Neural cell (in vitro differentiated cells): Measurements from ENCODE around the gene NAAA. TPM values are rescaled to one million over a fixed set of nuclear protein-coding genes. Genes with fewer than 3 reads are reported as not detected.

Experiments used
- H2AFZ ChIP-seq: fragments of 200-600, 300-800 bp; sonication (generic), shearing (Covaris generic); 2 replicates; pipeline ENCODE4 v1.6.0; 2014; ENCODE audit warnings: low read depth, mild to moderate bottlenecking, antibody characterized with exemption, low read length, moderate library complexity
- H3F3A ChIP-seq: fragments of 200-600 bp; shearing (Covaris generic); 2 replicates; pipeline ENCODE4 v1.6.1; 2016; ENCODE audit warnings: mild to moderate bottlenecking, moderate library complexity, mixed read lengths, antibody characterized with exemption, low read length; ENCODE audit not compliant: insufficient read depth, poor library complexity, severe bottlenecking
- H3K27ac ChIP-seq: fragments of 200-600, 300-800 bp; sonication (generic), shearing (Covaris generic); 2 replicates; pipeline ENCODE4 v1.5.1; 2014; ENCODE audit warnings: mild to moderate bottlenecking, low read length, moderate library complexity
- H3K27me3 ChIP-seq: fragments of 300-800, 200-600 bp; sonication (generic), shearing (Covaris generic); 2 replicates; pipeline ENCODE4 v1.6.0; 2014; ENCODE audit warnings: mild to moderate bottlenecking, low read depth, low read length, moderate library complexity; ENCODE audit not compliant: insufficient read depth
- H3K36me3 ChIP-seq: fragments of 300-800, 200-600 bp; sonication (generic), shearing (Covaris generic); 2 replicates; pipeline ENCODE4 v1.5.1; 2014; ENCODE audit warnings: mild to moderate bottlenecking, antibody characterized with exemption, low read length, moderate library complexity; ENCODE audit not compliant: insufficient read depth
- H3K4me2 ChIP-seq: fragments of 300-800, 200-600 bp; sonication (generic), shearing (Covaris generic); 2 replicates; pipeline ENCODE4 v1.6.0; 2014; ENCODE audit warnings: mild to moderate bottlenecking, low read length
- H3K4me3 ChIP-seq: fragments of 300-800, 200-600 bp; sonication (generic), shearing (Covaris generic); 2 replicates; pipeline ENCODE4 v1.5.1; 2014; ENCODE audit warnings: mild to moderate bottlenecking, low read length, moderate library complexity
- H3K79me2 ChIP-seq: fragments of 200-600 bp; shearing (Covaris generic); replicated peaks from 2 replicates; pipeline ENCODE4 v1.6.0; 2014; ENCODE audit warnings: mild to moderate bottlenecking, low read length, moderate library complexity; ENCODE audit not compliant: insufficient read depth
- H3K9ac ChIP-seq: fragments of 300-800, 200-600 bp; sonication (generic), shearing (Covaris generic); 2 replicates; pipeline ENCODE4 v1.6.1; 2016; ENCODE audit warnings: mild to moderate bottlenecking, low read length, mixed read lengths
- H3K9me2 ChIP-seq: fragments of 200-600 bp; shearing (Covaris generic); 2 replicates; pipeline ENCODE4 v1.6.1; 2016; ENCODE audit warnings: mild to moderate bottlenecking, low read length, mixed read lengths; ENCODE audit not compliant: insufficient read depth
- H3K9me3 ChIP-seq: fragments of 200-600, 300-800 bp; sonication (generic), shearing (Covaris generic); 2 replicates; pipeline ENCODE4 v1.6.1; 2016; ENCODE audit warnings: mild to moderate bottlenecking, mixed run types, low read length, moderate library complexity, mixed read lengths
- H4K20me1 ChIP-seq: fragments of 200-600 bp; shearing (Covaris generic); 2 replicates; pipeline ENCODE4 v1.6.1; 2016; ENCODE audit warnings: mild to moderate bottlenecking, mixed run types; ENCODE audit not compliant: insufficient read depth
- EP300 ChIP-seq: fragments of 450-650 bp; conservative IDR thresholded peaks from 2 replicates; pipeline ENCODE4 v1.6.1; 2014; ENCODE audit warnings: antibody characterized with exemption, mild to moderate bottlenecking, moderate library complexity; ENCODE audit not compliant: poor library complexity, severe bottlenecking
- EZH2 ChIP-seq: fragments of 200-600, 300-800 bp; shearing (Covaris generic), sonication (generic); IDR thresholded peaks from 2 replicates; pipeline ENCODE4 v1.6.1; 2014; ENCODE audit warnings: antibody characterized with exemption, low read length, borderline replicate concordance, mild to moderate bottlenecking; ENCODE audit not compliant: insufficient read depth, poor library complexity, severe bottlenecking
- MXI1 ChIP-seq: fragments of 450-650 bp; conservative IDR thresholded peaks from 2 replicates; pipeline ENCODE4 v1.6.1; 2014; ENCODE audit warnings: antibody characterized with exemption, mild to moderate bottlenecking; ENCODE audit not compliant: poor library complexity, severe bottlenecking
- POLR2AphosphoS5 ChIP-seq: IDR thresholded peaks from 2 replicates; pipeline ENCODE4 v1.6.1; 2012
- RAD21 ChIP-seq: fragments of 450-650 bp; conservative IDR thresholded peaks from 2 replicates; pipeline ENCODE4 v1.6.1; 2014; ENCODE audit warnings: antibody characterized with exemption, mild to moderate bottlenecking, moderate library complexity
- SMC3 ChIP-seq: fragments of 450-650 bp; conservative IDR thresholded peaks from 2 replicates; pipeline ENCODE4 v1.6.1; 2014; ENCODE audit warnings: antibody characterized with exemption, mild to moderate bottlenecking, moderate library complexity; ENCODE audit not compliant: poor library complexity
- TAF1 ChIP-seq: IDR thresholded peaks from 2 replicates; pipeline ENCODE4 v1.6.1; 2012; ENCODE audit warnings: low read depth
- polyA plus RNA-seq: library from polyadenylated mRNA; depleted of rRNA; stranded (reverse); fragments of >200 nt; gene quantifications from 2 replicates; pipeline ENCODE4 v1.2.3, GENCODE V29; 2014
- TF ChIP-seq, protein P1 (sequence below): fragments of 450-650 bp; IDR thresholded peaks from 2 replicates; pipeline ENCODE4 v1.5.1; 2014; ENCODE audit warnings: antibody characterized with exemption, mild to moderate bottlenecking, moderate library complexity; ENCODE audit not compliant: poor library complexity, severe bottlenecking
- TF ChIP-seq, protein P2 (sequence below): IDR thresholded peaks from 2 replicates; pipeline ENCODE4 v1.6.1; 2012; ENCODE audit warnings: borderline replicate concordance

NAAA gene
- polyA plus RNA-seq, 1 donor from 2014 or later, result 11.9 TPM

DNA sequence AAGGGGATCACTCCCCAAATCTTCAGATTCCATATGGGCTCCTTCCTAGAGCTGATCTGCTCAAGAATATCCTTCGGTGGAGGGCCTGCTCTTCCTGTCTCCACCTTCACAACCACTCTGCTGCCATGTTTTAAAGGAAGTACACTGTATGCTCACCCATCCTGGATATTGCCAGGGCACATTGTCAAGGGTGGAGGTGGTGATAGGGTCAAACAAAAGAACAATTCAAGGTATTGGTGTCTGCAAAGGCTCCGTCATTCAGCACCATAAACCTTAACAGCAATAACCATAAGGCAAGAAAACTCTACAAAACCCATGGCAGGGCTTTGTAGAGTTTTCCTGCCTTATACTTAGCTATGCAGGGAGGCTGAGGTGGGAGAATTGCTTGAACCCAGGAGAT is 18.9 kb downstream of the NAAA start:
- no peak overlapping the region for H3K27ac ChIP-seq
- TF ChIP-seq, protein P1, sequence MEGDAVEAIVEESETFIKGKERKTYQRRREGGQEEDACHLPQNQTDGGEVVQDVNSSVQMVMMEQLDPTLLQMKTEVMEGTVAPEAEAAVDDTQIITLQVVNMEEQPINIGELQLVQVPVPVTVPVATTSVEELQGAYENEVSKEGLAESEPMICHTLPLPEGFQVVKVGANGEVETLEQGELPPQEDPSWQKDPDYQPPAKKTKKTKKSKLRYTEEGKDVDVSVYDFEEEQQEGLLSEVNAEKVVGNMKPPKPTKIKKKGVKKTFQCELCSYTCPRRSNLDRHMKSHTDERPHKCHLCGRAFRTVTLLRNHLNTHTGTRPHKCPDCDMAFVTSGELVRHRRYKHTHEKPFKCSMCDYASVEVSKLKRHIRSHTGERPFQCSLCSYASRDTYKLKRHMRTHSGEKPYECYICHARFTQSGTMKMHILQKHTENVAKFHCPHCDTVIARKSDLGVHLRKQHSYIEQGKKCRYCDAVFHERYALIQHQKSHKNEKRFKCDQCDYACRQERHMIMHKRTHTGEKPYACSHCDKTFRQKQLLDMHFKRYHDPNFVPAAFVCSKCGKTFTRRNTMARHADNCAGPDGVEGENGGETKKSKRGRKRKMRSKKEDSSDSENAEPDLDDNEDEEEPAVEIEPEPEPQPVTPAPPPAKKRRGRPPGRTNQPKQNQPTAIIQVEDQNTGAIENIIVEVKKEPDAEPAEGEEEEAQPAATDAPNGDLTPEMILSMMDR, result no peak
- TF ChIP-seq MXI1 (no peak), TAF1 (no peak), EP300 (no peak), RAD21 (no peak), EZH2 (no peak), POLR2AphosphoS5 (no peak), SMC3 (no peak)
- TF ChIP-seq, protein P2, sequence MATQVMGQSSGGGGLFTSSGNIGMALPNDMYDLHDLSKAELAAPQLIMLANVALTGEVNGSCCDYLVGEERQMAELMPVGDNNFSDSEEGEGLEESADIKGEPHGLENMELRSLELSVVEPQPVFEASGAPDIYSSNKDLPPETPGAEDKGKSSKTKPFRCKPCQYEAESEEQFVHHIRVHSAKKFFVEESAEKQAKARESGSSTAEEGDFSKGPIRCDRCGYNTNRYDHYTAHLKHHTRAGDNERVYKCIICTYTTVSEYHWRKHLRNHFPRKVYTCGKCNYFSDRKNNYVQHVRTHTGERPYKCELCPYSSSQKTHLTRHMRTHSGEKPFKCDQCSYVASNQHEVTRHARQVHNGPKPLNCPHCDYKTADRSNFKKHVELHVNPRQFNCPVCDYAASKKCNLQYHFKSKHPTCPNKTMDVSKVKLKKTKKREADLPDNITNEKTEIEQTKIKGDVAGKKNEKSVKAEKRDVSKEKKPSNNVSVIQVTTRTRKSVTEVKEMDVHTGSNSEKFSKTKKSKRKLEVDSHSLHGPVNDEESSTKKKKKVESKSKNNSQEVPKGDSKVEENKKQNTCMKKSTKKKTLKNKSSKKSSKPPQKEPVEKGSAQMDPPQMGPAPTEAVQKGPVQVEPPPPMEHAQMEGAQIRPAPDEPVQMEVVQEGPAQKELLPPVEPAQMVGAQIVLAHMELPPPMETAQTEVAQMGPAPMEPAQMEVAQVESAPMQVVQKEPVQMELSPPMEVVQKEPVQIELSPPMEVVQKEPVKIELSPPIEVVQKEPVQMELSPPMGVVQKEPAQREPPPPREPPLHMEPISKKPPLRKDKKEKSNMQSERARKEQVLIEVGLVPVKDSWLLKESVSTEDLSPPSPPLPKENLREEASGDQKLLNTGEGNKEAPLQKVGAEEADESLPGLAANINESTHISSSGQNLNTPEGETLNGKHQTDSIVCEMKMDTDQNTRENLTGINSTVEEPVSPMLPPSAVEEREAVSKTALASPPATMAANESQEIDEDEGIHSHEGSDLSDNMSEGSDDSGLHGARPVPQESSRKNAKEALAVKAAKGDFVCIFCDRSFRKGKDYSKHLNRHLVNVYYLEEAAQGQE, result no peak

DNA sequence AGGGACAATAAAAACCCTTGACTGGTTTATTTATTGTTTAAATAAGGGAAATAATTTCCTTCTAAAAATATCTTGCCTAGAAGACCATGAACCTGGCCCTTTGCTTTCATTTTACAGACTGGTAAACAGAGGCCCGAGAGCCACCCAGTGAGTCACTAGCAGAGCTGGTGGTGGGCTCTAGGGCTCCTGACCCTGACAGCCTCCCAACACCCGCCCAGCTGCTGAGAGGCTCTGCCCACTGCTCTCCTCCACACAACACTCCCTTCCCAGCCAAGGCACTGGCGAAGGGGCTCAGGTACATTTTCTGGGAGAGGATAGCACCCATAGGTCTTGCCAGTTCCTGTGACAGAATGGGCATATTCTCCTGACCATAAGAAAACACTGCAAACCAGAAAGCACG is 20.5 kb downstream of the NAAA start:
- no peaks in the 10 kb centered on the region for H4K20me1 ChIP-seq
- no peaks in the 10 kb centered on the region for H3K79me2 ChIP-seq
- no peak overlapping the region for H3K4me2 ChIP-seq
- no peaks in the 10 kb centered on the region for H3F3A ChIP-seq
- H3K9me3 ChIP-seq, result no peaks in the 10 kb centered on the region
- H3K27ac ChIP-seq, result no peak overlapping the region
- H3K36me3 ChIP-seq, result no peaks in the 10 kb centered on the region
- H2AFZ ChIP-seq, result no peak overlapping the region
- no peak overlapping the region for H3K9ac ChIP-seq
- H3K9me2 ChIP-seq, result no peaks in the 10 kb centered on the region
- no peaks in the 10 kb centered on the region for H3K27me3 ChIP-seq
- TF ChIP-seq, protein P1, result no peak
- TF ChIP-seq, protein P2, result no peak
- TF ChIP-seq RAD21 (no peak), MXI1 (no peak), POLR2AphosphoS5 (no peak), TAF1 (no peak), EZH2 (no peak), SMC3 (no peak), EP300 (no peak)
- no peak overlapping the region for H3K4me3 ChIP-seq

More for the DNA sequence above, 18.9 kb downstream of the NAAA start:
- no peaks in the 10 kb centered on the region for H3K79me2 ChIP-seq
- no peak overlapping the region for H3K9ac ChIP-seq
- no peak overlapping the region for H3K4me2 ChIP-seq
- H2AFZ ChIP-seq, result no peak overlapping the region
- H3K27me3 ChIP-seq, result no peaks in the 10 kb centered on the region
- H3K9me3 ChIP-seq, result no peaks in the 10 kb centered on the region
- H3K9me2 ChIP-seq, result no peaks in the 10 kb centered on the region
- H3F3A ChIP-seq, result no peaks in the 10 kb centered on the region
- no peaks in the 10 kb centered on the region for H3K36me3 ChIP-seq
- no peak overlapping the region for H3K4me3 ChIP-seq
- H4K20me1 ChIP-seq, result no peaks in the 10 kb centered on the region
